Inflammatory macrophage treated with lipopolysaccharide for 1 hour (primary cell): Measurements from ENCODE around the gene SLC25A34.

ENCODE experiments used
- DNase-seq, 2 donors: peaks; one replicate each; pipeline ENCODE4 v3.0.0-alpha.2; 2020 to 2022

The SLC25A34 gene

DNA sequence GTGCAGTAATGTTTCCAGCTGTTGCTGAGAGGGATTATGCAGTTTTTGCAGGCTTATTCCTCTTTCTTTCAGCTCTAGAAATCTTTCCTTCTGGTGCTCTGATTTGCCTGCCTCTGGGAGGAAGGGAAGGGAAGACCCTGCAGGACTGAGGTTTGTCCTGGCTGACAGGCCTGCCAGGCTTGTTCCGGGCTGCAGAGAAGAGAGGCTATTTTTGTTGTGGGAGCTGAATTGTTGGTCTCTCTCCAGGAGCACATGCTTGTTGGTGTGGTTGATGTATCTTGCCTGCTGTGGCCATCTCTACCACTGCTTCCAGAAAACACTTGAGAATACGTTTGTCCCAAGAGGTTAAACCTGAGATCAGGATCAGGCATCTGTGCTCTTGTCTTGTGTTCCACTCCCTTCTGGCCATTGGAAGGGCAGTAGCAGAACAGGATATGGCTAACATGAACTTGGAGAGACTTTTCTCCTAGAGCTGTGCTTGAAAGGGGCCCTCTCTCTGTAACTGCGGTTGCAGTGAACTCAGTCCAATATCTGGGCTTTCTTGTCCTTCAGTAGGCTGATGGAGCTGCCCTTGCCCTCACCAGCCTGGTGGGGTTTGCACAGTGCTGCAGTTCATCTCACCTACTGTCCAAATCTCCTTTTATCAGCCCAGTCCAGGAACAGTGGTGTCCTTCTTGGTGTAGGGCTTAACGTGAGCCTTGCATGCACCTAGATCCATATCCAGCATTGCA, 21.5 kb upstream of the SLC25A34 start:
- DNase-seq: no peak

DNA sequence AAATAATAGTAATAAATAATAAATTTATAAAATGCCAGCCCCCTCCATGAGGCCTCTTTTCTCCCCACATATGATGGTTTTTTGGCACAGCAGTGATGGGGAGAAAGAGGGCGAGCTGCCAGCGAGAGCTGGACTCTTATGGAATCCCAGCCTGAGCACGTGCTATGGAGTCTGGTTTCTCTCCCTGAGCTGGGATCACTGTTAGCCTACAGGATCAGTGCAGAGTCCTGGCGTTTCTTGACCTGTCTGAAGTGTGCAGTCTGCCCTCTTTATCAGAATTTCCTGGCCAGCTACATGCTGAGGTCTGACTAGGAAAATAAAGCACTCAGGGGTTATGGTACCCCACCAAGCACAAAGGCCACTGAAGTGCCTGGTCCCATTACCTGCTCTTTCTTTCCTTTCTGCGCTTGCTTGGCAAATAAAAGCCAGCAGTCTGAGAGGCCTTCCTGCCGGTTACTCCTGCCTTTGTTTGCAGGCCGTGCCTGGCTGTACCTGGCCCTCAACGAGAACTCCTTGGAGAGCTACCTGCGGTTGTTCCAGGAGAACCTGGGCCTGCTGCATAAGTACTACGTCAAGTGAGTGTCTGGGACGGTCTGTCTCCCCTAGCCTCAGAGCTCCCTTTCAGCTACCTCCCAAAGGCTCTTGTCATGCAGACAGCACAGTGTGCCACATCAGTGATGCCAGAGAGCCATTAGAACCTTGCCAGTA, 18.5 kb upstream of the SLC25A34 start:
- DNase-seq: no peak

DNA sequence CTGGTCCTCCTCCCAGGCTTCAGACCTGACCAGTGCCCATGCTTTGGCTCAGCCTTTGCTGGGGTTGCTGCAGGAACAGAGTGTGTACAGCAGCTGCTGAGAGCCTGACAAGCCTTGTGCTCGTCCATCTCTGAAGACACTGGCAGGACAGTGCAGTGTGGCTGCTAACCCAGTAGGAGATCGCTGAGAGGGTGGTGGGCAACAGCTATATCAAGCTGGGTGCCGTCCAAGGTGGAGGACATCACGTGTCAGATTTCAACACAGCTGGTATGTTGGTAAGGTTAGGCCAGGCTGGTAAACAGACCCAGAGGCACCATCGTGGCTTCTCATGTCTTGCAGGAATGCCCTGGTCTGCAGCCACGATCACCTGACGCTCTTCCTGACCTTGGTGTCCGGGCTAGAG, 17.9 kb upstream of the SLC25A34 start:
- no peak for DNase-seq

DNA sequence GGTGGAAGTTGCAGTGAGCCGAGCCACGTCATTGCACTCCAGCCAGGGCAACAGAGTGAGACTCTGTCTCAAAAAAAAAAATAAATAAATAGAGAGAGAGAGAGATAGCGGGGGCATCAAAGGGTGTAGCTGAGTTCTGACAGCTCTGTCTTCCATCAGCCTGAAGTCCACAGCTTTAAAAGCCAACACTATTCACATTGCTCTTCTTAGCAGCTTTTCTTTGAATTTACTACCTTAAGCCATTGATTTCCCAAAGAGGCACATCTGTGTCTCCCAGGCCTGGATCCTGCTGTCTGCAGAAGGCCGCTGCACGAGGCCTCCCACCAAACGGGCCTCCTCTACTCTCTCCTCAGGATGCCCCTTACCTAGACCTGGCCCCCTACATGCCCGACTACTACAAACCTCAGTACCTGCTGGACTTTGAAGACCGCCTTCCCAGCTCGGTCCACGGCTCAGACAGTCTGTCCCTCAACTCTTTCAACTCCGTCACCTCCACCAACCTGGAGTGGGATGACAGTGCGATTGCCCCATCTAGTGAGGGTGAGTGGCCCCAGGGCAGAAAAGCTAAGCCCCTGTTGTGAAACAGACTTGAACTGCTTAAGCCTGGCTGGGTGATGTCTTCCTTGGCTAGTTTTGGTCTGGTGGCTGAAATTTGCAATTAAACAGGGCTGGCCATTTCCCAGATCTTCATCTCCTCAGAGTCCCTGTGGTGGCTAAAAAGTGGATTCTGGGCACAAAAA, 16.5 kb upstream of the SLC25A34 start:
- DNase-seq: no peak

DNA sequence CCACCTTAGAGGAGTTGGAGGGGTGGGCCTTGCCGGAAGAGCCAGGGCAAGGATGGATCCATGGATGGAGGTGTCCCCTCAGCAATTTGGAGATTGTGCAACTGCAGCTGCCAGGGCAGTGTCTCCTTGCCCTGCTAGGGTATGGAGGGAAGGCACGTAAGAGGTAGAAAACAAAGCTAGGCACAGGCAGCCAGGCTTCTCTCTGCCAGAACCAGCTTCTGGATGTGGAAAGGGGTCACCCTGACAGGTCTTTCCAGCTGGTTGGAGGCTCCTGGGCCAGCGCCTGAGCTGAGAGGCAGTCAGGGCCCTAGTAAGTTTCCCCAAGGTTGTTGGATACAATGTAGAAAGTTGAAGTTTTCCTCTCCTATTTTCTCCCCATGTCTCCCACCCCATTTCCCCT, 15.2 kb upstream of the SLC25A34 start:
- no peak for DNase-seq

DNA sequence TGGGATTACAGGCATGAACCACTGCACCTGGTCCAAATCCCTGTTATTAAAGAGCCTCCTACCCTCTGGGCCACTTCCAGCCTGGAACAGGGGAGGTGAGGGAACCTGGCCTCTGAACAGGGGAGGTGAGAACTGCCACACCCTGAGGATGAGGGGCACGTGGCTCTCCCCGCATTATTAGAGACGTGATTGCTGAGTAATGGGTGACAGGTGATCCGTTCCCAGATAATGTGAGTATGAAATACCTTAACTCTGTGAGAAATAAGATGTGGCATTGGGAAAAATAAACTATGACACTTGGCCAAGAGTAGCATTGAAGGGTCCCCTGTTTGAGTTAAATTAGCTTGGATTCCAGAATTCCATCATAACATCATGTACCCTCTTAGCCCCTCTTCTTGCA, 13.6 kb upstream of the SLC25A34 start:
- DNase-seq: no peak

DNA sequence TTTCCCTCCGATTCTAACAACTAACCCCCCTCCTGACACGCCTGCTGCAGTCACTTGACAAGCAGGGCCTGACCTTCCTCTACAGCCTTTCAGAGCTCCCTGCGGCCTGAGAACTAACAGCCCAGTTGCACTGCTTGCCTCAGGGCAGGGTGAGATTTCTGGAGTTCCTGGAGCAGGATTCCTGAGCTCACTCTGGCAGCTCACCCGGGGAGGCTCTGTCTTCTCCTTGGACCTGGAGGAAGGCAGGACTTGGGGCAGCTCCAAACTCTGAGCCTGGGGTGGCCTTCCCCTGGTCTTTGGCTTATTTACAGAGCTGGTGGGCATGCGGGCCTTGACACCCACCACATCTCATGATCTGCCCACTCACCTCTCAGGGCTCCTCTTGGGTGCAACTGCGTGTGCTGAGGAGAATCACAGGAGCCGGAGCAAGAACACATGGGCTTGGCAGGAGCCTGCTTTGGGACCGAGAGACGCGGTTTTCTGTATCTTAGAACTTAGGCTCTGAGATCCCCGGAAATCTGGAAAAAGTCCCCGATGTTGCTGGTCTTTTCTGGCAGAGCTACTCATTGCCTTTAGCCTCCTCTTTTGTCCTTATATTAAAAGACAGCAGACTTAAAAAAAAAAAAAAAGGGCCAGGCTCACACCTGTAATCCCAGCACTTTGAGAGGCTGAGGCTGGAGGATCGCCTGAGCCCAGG, 13.1 kb upstream of the SLC25A34 start:
- DNase-seq: no peak

DNA sequence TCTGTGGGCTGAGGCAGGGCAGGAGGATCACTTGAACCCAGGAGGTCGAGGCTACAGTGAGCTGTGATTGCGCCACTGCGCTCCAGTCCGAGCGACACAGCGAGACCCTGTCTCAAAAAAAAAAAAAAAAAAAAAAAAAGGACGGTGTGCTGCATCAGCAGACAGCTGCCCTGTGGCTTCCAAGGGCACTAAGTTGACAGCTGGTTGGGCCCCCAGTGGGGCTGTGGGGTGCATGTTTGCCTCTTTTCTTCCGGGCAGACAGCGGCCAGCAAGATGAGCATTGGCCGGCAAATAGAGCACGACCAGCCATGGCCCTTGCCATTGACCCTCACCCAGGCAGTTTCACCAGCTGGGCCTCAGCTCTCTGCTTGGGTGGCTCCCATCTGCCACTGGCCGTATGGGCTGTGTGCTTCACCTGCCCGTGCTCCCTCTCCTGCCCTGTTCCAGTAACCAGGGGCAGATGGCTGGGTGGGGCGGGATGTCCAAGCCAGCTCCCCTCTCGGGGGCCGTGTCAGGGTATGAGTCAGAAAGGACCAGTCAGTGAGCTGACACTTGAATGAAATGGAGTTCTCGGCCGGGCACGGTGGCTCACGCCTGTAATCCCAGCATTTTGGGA, 12.3 kb upstream of the SLC25A34 start:
- no peak for DNase-seq

DNA sequence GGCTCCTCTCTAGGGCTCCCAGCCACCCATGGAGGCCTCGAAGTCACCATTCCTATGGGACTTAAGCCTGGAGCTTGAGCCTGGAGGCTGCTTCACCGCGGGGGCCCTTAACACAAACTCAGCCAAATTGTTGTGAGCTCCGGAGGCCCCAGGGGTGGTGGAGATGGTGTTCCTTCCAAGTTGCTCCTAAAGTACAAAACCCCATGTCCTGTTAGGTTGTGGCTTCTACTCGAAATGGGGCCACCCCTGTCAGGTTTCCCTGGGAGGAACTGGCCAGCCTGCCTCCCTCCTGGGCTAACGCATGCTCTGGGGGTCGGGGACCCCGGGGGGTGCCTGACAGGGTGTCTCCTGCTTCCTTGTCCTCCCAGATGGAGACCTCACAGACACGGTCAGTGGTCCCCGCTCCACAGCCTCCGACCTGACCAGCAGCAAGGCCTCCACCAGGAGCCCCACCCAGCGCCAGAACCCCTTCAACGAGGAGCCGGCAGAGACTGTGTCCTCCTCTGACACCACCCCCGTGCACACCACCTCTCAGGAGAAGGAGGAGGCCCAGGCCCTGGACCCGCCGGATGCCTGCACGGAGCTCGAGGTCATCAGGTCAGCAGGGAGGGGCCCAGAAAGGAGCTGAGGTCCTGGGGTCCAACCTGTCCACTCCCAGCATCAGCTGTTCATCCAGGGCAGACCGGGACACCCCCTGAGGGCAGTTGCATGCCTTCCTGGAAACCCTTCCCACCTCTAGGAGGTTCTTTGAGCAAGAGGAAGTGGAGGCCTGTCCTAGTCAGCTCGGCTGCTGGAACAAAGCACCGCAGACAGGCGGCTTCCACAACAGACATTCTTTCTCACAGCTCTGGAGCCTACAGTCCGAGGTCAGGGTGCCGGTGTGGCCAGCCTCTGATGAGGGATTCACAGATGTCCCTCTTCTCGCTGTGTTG, 10.8 kb upstream of the SLC25A34 start:
- no peak for DNase-seq

DNA sequence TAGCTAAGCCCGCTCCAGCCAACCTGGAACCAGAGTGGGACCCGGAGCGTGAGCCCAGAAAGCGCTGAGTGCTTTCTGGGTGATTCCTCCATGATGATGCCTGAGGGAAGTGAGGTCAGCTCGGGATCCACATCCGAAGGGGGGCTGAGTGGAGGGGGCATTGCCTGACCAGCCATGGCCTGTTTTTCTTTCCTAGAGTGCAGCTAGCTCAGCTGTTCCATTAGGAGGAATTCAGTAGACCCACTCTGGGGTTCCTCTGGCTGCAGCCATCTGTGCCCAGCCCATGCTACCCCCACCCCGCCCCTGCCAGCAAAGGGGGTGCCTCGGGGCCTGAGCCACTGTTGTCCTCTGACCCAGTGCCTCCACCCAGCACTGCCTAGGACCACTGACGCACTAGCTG, 9.6 kb upstream of the SLC25A34 start:
- DNase-seq: no peak

DNA sequence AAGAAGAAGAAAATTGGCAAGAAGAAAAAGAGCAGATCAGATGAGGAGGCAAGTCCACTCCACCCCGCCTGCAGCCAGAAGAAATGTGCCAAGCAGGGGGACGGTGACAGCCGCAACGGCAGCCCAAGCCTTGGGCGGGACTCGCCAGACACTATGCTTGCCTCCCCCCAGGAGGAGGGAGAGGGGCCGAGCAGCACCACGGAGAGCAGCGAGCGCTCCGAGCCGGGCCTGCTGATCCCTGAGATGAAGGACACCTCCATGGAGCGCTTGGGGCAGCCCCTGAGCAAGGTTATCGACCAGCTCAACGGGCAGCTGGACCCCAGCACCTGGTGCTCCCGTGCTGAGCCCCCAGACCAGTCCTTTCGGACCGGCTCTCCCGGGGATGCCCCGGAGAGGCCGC, 9.0 kb upstream of the SLC25A34 start:
- DNase-seq: no peak

DNA sequence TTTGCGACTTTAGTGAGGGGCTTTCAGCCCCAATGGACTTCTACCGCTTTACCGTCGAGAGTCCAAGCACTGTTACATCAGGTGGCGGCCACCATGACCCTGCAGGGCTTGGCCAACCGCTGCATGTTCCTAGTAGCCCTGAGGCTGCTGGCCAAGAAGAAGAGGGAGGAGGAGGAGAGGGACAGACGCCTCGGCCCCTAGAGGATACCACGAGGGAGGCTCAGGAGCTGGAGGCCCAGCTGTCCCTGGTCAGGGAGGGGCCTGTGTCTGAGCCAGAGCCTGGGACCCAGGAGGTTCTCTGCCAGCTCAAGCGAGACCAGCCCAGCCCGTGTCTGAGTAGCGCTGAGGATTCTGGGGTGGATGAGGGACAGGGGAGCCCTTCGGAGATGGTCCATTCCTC, 8.6 kb upstream of the SLC25A34 start:
- no peak for DNase-seq

DNA sequence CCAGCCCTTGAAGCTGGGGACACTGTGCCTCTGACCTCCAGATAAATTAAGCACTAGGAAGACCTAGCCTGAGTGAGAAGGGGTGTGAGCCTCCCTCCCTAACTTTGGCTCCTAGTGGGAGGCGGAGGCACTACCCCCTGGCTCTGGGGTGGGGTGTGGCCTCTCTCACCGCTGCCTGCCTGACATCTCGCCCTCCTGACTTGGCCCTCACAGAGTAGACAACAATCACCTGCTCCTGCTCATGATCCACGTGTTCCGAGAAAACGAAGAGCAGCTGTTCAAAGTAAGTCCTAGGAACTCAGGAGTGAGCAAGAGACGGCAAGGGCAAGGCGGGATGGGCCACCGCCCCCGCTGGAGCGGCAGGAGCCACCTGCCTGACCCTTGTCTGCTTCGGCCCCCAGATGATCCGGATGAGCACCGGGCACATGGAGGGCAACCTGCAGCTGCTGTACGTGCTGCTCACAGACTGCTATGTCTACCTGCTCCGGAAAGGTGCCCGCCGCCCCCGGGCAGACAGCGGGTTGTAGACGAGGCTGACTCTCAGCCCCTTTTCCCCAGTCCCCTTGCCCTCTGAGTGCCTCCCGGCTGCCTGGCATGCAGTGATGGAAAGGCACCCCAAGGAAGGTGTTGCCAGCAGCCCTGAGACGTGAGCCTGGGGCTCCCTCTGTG, 8.1 kb upstream of the SLC25A34 start:
- no peak for DNase-seq

DNA sequence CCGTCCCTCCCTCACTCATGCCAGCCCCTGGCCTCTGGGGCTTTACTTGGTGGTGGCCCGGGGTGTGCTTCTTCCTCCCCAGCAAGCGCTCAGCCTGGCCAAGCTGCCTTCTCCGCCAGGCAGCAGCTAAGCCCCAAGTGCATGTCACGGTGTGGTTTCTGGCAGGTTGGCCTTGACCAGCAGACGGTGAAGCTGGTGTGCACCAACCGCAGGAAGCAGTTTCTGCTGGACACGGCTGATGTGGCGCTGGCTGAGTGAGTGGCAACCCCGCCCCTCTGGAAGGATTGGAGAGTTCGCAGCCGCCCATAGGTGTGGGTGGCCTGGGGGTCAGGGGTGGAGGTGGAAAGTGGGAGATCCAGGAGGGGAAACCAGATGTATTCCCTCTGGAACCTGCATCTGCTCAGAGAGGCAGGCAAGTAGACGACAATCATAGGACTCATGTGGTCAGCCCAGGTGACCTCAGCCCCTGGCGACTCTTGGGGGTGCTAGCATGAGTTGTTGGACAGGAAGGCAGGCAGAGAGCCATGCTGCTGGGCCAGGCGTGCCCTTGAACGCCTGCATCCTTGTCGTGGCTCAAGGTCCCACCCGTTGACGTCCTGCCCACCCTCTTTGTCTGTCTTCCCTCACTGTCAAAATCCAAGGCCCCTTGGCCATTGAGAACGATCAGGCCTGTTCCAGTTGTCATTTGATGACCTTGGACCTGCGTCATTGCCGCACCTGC, 7.0 kb upstream of the SLC25A34 start:
- no peak for DNase-seq

DNA sequence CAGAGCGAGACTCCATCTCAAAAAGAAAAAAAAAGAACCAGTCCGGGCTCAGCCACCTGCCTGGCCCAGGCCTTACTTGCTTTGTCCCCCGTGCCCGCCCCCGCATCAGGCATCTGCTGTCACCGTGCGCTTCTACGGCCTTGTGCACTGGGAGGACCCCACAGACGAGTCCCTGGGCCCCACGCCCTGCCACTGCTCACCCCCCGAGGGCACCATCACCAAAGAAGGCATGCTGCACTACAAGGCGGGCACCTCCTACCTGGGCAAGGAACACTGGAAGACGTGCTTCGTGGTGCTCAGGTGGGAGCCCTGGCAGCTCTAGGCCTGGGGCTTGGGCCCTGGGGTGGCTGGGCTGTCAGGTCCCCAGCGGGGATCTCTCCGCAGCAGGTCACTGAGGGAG, 5.6 kb upstream of the SLC25A34 start:
- no peak for DNase-seq

DNA sequence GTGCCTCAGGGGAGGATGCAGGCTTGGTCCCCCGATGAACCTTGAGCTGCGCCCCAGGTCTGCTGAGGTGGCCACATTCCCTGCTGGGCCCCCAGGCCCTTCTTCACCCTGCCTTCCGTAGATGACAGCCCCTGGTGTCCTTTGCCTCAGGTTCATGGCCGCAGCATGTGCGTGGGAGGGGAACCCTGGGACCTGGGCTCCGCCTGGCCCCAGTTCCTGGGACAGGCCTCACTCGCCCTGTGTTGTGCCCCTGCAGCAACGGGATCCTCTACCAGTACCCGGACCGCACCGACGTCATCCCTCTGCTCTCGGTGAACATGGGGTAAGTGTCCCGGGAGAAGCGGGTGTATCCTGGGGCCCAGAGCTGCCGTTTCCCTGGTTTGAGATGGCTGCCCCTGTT, 5.1 kb upstream of the SLC25A34 start:
- DNase-seq: no peak

DNA sequence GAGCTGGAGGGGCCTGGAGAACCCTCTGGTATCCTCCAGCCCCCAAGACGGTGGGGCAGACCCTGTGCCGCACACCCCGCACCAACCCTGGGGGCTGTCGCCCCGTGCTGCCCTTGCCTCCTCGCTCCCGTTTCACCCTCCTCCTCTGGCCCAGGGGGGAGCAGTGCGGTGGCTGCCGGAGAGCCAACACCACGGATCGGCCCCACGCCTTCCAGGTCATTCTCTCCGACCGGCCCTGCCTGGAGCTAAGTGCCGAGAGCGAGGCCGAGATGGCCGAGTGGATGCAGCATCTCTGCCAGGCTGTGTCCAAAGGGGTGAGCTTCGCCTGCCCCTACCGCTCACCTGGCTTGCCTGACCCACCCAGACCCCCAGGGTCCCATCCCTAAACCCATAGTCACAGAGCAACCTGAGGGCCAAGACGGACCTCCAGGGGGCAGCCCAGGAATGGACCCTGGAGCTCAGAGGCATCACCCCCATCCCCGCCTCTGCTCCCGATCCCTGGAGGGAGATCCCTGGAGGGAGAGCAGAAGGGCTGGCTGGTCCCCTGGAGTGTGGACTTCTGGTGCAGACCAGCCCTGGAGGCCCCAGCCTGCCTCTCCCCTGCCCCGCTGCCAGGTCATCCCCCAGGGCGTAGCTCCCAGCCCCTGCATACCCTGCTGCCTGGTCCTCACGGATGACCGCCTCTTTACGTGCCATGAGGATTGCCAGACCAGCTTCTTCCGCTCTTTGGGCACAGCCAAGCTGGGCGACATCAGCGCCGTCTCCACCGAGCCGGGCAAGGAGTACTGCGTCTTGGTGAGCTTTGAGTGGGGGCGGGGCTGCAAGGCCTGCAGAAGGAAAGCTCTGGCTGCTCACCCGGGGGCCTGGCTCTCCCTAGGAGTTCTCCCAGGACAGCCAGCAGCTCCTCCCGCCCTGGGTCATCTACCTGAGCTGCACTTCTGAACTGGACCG, 4.0 kb upstream of the SLC25A34 start:
- DNase-seq: no peak

DNA sequence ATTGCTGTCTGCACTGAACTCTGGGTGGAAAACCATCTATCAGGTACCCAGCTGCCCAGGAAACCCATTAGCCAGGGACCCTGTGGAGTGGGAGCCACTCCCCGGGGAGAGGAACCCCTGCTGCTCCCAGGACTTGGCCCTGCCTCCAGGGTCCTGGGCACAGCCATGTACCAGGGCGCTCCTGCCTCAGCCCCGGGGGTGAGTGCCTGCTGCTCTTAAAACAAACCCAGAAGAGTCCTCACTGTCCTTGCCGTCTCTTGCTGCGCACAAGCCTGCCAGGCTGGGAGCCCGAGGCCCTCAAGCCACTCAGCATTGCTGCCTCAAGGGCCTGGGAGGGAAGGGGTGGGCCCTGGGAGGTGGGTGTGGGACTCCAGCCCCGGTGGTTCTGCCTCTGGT, 3.4 kb upstream of the SLC25A34 start:
- DNase-seq: no peak

DNA sequence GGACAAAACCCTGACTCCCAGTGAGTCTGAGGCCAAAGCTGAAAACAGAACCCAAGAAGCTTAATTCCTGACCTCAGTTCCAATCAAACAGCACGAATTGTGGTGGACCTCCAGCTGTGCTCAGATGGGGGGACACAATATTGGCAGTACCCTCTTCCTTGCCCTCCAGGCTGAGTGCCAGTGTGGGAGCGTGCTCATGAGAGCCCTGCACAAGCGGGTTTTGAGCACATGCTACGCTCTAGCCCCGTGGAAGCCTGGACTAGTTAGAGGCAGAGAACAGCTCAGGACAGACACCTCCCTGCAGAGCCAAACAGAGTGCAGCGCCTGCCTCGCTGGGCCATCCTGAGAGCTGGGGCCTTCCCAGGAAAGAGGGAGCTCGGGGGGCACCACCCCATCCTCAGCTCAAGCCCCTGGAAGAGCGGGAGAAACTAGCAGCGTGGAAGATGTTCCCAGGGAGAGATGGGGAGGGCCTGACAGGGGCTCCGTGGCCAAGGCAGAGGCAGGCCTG, 2.8 kb upstream of the SLC25A34 start:
- DNase-seq: no peak
